COLO829 (cell line): Measurements from ENCODE around the gene ASTL.

ENCODE experiments used
- DNase-seq: peaks from one replicate; pipeline ENCODE4 v3.0.0; 2012; ENCODE audit warnings: low spot score

The ASTL gene

DNA sequence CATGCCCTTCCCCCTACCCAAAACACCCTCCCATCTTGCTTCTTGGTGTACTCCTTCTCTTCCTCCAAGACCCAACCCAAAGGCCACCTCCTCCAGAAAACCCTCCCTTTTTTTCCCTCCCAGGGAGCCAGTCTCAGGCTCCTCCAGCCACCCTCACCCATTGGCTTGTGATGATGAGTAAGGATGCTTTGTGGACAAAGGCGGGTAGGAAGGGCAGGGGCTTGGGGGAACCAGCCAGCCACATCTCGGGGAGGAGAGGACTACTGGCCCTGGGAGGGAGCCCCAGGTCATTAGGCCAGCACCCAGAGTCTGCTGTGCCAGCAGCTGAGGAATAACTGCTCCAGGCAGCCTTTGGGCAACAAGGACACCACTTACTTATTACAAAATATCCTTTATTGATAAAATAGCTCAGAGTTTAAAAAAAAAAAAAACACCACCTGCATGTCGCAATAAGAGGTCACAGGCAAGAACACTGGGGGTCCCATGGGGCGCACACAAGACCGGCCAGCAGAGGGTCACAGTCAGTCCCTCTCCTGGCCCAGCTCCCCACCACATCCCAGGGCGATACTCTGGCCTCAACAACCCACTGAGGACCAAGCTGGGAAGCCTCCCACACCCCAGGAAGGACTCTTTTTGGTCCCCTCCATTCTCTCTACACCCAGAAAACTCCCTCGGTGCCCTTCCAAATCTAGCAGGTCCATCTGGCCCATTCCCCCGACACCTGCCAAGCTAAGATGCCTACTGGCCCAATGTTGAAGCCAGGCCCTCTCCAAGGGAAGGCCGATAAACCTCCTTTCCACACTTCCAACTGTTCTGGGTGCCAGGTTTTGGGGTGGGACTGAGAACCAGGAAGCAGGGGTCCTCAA lies 25.6 kb downstream of the ASTL start:
- no peak for DNase-seq

DNA sequence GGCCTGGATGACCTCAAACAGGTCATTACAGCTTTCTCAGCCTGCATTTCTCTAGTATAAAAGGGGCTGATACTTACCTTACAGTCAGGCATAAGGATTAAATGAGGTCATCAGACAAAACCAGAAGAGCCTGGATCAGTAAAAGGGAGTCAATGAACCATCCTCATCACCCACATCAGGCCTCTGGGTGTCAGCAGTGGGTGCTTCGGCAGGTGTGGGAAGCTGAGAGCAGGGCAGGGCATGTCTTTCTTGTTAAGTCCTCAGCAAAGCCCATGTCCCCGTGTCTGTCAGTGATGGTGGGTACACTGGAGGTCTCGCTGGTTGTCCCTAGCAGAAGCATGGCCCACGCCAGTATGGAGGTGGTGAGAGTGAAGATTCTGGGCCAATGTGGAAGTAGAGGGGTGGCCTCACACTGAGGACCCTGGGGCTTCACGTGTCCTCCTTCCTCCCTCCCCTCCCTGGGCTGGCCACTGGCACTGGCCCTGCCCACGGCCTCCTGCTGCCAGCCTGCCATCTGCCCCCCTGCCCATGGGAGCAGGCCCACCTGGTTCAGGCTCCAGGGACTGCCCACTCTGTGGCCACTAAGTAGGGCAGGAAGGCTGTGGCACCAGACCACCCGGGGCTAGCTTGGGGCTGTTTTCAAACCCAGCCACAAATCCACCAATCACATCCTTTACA lies 26.3 kb downstream of the ASTL start:
- no peak for DNase-seq

DNA sequence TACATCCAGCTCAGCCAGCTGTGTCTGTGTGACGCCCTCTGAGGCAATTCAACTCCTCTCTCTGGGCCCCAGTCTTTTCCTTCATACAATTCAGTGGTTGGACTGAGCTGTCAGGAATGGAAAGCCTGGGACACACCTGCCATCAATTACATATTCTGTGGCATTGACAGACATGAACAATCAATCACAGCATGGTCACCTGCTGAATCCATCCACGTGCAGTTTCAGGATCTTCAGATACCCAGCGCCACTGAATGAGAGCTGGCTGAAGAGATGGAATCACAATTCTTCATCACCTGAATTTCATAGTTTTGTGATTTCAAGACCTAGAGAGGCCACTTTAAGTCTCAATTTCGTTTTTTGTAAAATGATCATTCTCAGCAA lies 27.1 kb downstream of the ASTL start:
- no peak for DNase-seq

DNA sequence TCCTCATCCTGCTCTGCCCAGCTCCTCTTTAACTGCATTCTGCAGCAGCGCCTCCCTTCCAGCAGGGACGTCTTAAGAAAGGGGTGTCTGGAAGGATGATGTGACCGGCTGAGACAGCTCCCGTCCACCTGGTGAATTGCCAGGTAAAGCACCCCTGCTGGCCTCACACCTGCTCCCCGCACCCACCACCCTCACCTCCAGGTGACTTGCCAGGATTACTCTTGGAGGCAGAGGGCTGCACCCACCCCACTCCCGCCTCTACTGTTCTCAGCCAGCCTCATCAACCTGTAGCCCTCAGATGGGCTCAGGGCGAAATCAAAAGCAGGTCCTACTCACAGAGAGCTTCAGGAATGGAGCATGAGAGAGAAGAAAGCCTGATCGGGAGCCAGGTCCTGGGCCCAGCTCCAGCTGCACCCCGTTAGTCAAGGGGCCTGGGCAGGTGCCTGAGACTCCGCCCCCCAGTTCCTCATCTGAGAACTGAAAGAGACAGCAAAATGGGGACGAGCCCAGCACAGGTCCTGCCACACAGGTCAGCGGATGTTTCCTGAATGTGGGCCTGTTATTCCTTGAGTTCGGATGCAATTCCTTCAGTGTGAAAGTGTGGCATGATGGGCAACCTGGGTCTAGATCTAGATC lies 27.6 kb downstream of the ASTL start:
- no peak for DNase-seq

DNA sequence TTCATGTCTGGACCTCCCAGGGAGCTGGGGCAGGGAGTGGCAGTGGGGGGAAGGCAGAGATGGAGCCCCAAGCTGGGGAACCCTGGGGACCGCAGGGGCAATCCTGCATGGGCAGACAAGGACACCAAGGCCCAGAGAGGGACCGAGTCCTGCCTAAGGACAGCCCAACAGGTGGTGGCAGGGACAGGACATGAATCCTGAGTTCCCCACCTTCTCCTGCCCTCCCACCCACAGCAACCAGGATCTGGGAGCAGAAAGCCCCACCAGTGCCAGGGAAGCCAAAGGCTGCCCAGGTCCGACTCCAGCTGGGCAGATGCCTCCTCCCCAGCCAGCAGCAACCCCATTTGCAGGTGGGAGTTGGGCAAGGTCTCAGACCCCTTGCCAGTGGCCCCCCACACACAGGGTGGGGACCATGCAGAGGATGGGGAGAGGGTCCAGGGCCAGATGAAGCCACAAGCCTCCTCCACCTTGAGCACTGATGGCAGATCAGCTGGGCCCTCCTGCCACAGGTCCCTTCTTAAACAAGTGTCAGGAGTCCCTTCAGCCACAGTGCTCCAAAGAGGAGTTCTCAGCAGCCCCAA lies 28.3 kb downstream of the ASTL start:
- DNase-seq, result no peak

DNA sequence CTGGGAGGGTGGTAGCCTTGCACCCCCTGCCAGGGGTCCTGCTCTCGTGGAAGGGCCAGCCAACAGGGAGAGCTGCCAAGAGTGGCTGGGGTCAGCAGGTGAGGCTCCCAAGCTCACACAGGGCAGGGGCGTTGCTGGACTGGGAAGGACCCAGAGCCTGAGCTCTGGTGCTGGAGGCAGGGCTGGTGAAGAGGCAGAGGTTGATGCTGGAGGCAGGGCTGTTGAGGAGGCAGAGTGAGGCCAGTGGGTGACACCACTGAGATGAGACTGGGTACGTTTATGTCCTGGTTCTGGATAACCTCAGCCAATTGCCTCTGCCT lies 29.0 kb downstream of the ASTL start:
- no peak for DNase-seq

DNA sequence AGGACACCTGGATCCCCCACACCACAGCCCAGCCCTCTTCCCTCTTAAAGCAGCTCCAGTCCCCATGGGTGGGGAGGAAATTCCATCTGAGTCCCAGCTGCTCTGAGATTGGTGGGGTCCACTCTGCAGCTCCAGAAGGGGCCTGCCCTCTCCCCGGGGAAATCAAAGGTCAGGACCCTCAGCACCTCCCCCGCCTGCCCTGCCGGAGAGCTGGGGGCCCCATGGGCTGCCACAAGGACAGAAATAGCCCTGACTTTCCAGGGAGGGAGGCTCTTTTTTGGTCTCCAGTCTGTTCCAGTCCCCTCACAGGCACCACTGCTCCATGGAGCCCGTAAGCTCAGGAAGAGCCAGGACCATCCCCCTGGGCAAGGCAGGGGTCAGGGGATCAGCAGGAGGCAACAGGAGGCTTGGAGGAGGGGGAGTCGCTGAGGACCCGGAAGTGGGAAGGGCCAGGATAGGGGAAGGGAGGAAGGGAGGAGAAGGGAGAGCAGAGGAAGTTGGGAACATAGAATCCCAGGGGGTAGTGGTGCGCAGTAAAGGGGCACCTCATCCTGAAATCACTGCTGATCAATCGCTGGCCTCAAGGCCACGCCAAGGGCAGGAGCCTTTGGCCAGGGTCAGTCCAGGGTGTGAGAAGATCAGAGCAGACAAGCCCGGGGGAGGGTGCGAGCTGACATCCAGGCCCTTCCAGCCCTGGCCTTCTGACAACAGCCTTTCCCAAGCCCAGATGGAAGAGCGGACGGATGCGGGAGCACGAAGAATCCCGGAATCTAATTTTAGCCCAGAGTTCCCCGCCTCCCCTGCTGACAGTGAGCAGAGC lies 29.6 kb downstream of the ASTL start:
- DNase-seq, result no peak

DNA sequence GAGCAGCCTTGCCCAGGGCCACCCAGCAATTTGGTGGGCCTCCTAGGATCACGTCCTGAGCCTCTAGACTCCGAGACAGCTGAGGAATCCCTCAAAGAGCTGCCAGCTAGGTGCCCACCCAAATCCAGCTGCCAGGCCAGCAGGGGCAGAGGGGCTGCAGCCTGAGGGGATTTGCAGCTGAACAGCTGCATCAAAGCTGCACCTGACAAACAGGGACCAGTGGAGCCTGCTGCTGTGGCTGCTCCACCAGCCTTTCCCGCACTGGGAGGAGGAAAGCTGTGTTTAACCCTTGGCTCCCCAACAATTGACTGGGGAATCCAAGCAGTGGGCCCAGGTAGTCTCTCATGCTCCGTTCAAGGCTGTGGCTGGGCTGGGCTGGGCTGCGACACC lies 30.2 kb downstream of the ASTL start:
- DNase-seq, result no peak

DNA sequence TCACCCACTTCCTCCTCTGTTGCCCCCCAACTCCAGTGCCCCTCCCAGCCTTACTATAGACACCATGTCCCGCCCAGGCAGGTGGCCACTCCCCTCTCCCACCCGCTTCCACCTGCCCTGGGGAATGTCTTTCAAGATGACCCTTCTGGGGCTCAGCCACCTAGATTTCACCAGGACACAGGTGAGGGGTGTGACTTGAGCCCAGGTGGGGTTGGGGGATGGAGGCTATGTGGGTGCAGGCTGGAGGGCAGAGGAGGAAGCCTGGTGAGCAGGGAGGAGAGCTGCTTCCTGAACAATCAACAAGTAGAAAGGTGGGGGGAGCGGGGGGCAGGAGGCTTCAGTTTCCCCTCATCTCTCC lies 30.6 kb downstream of the ASTL start:
- DNase-seq, result no peak

DNA sequence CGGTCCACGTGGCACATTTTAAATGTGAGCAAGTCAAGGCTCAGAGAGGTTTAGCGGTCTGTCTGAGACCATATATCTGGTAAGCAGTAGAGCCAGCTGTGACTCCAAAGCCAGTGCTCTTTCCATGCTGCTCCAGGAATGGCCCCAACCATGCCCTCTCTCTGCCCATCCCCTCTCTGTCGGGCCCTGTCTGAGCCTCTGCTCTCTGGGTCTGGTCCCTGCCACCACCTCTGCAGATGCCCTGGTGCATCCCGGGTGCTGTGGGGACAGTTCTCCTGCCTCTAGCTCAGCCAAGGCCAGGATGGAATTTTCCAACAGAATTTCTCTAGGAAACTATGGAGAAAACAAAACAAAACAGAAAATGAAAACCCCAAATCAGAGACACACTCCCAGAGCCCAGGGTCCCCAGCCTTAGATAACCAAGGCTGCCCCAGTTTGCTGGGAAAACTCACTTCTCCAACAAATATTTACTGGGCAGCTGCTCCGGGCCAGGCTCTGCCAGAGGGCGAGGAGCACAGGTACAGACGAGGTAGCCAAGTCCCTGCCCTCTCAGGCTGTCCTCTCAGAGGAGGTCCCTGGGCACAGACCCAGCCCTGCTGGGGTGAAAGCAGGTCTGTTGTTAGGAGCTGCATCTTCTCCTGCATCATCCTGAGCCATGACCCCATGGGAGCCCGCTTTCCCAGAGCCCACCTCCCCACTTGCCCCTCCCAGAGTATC lies 31.2 kb downstream of the ASTL start:
- no peak for DNase-seq

DNA sequence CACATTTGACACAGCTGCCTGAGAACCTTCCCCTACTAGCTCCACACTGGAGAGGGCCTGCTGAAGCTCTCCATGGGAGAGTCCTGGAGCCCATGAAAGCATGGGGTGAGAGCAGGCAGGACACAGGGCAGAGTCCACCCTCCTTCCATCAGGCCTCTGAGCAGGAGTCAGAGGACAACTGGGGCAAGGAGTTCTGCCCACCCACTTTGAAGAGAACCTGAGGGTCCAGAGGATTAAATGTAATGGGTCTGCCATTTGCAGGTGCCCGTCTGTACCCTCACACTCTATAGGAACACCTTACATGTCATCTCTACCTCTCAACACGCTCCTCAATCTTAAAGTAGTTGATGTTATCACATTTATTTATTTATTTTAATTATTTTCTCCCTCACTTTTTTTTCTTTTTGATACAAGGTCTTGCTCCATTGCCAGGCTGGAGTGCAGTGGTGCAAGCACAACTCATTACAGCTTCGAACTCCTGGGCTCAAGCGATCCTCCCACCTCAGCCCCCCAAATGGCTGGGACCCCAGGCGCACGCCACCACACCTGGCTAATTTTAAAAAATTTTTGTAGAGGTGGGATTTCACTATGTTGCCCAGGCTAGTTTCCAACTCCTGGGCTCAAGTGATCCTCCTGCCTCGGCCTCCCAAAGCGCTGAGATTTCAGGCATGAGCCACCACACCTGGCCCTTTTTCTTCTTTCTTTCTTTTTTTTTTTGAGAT lies 32.1 kb downstream of the ASTL start:
- no peak for DNase-seq

DNA sequence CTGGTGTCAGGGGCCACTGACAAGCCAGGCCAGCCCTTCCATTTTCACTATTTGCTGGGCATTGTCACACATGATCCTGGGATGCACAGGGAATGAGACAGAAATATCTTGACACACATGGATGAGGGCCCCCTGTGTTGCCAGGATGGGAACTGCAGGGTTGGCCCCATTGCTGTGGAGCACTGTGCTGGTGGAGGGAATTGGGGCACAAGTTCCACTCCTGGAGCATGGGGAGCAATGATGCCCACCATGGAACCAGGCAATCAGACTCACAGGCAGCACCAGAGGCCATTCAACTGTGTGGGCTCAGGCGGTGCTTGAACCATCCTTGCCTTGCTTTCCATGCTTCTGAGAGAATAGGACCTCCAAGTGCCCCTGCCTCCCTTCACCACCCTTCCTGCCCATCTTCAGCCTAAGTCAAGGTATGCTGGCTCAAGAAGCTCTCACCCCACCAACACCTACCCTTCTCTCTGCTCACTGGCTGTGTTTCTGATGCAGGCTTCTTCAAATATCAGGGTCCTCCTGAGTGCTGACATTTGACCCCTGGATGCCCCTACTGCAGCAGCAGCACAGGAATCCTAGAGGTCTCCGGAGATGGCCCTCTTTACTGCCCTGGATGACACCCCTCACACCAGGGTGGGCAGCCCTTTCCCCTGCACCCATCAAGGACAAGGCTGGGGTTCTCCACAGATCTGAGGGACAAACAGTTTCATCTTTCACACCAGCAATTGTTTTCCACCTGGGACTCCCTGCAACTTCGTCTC lies 33.0 kb downstream of the ASTL start:
- no peak for DNase-seq

DNA sequence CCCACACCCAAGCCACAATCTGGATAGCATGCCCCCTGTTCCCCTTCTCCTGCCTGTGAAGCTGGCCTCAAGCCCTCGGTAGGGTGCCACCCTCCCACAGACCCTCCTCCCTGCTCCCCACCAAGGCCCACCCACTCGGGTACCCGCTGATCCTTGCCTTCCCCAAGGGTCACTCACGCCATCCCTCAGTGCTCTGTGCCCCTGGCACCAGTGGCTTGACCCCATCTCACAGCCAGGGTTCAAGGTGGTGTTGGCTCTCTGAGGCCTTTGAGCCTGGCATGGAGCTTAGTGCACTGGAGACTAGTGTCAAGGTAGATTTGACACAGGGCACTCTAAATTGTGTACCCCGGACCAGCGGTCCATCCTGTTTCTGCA lies 33.8 kb downstream of the ASTL start:
- no peak for DNase-seq

DNA sequence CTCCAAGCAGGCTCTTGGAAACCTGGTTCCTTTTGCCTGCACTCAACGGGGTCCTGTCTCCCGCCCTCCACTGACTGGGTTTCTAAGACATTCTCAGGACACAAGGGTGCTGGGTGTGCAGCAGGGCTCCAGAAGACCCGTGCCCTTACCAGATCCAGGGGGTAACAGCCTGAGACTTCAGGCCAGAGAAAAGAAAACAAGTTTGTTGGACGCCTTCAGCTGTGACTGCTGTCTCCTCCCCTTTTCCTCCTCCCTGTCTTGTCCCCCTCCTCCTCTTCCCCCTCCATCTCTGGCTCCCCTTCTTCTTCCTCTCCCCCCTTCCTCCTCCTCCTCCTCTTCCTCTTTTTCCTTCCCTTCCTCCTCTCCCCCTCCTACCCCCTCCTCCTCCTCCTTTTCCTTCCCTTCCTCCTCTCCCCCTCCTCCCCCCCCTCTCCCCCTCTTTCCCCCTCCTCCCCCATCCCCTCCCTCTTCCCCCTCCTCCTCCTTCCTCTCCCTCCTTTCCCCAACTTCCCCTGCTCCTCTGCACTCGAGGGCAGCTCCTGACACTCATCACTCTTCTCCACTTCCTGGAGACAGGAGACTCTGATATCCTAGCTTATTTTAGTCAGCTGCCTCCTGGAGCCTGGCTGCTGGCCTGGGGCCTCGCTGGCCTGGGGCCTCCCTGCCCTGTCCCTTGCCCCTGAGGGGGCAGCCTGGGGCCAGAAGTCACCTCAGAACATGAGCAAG lies 34.4 kb downstream of the ASTL start:
- DNase-seq, result no peak

DNA sequence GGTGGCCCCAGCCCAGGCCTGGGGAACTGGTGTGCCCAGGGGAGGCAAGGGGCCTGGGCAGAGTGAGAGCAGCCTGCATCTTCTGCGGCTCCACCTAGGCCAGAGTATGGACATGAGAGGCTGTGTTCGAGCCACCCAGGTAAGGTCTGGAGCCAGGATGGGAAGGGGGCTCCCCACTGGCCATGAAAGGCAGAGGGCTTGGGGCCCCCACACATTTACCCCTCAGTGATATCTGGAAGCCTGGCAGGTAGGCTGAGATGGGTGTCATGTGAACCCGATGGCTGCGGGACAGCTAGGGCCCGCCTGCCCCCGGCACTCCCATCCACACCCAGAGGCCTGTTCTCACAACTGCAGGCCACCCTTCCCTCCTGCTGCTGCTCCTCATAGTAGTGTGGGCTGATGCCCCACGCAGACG lies 35.1 kb downstream of the ASTL start:
- DNase-seq, result no peak

DNA sequence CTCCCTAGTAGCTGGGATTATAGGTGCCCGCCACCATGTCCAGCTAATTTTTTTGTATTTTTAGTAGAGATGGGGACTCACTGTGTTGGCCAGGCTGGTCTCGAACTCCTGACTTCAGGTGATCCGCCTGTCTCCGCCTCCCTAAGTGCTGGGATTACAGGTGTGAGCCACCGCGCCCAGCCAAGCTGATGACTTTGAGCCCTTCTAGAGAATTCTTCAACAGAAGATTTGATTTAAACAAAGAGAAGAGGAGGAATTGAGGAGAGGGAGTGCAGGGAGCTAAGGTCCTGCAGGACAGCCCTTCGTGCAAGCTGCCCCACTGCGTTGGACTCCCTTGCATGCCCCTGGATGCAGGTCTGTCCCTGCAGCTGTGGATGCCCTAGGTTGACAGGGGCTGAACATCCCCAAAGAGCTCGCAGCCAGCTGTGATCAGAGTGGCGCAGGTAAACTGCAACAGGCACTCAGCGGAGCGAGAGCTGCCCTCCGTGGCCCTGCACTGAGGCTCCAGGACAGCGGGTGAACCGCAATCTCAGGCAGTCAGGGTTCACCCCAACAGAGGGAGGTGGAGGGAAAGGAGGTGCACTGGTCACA lies 35.6 kb downstream of the ASTL start:
- DNase-seq, result no peak

DNA sequence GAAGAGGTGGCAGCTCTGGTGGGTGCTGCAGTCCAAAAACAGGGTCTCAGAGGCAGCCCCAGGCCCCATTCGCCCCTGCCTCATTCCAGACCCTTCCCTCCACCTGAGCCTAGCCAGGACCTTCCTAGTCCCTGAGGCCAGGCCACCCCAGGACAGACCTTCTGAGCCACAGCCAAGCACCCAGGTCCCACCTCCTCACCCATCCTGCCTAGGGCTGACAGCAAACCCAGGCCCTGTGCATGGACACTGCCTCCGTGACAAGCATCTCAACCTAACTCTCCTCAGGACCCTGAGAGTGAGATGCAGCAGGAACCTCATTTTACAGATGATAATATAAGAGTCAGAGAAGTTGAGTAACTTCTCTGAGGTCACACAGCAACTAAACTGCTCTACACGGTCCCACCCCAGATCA lies 37.4 kb downstream of the ASTL start:
- DNase-seq, result no peak

DNA sequence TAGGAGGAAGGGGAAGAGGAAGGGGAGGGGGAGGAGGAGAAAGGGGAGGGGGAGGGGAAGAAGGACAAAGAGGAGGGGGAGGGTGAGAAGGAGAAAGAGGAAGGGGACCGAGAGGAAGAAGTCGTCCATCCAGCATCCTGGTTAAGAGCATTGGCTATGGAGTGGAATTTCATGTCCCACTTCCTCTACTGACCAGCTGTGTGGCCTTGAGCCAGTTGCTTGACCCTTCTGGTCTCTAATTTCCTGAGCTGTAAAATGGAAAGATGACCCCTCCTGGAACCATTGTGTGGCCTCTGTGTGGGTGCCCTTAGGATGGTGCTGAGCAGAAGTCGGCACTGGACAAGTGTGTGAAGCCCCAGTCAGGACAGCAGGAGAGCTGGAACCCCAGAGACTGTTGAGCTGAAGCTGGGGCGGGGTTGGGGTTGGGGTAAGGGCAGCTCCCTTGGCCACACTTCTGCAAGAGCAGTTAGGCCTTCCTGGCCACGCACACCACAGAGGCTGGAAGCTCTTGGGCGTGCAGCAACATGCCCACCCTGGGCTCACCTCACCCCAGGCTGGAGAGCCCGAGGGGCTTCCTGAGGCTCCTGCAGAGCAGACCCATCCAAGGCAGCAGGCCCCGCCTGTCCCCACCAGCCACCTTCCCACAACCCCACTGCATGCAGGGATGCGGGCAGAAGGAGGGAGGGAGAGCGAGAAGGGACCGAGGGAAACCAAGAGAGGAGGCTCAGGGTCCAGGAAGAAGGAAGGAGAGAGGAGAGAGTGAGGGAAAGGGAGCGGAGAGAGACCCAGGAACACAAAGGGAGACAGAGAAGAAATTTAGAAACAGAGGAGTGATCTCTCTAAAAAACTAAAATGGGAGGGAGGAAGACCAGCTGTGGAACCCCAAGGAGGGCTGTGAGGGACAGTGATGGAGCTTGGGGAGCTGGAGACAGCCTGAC lies 38.2 kb downstream of the ASTL start:
- no peak for DNase-seq
